Progenitor cell of endocrine pancreas (in vitro differentiated cells): ENCODE data around the gene TLK1. TPM values are rescaled to one million over a fixed set of nuclear protein-coding genes. Genes with fewer than 3 reads are reported as not detected.
"Not testable (repeated sequence)": the region's sequence is repeated elsewhere in the genome, so short reads cannot be mapped to it uniquely, and the experiment has no call there.

Experiments used
- DNase-seq: peaks from one replicate; pipeline ENCODE4 v3.0.0; 2021; ENCODE audit warnings: low spot score; ENCODE audit not compliant: unreplicated experiment
- H3K27ac Mint-ChIP-seq: 2 replicates; pipeline ENCODE4 v1.8.0; 2021; ENCODE audit warnings: mild to moderate bottlenecking, moderate library complexity, mixed read lengths
- H3K27me3 Mint-ChIP-seq: 2 replicates; pipeline ENCODE4 v1.8.0; 2021; ENCODE audit warnings: mixed read lengths
- H3K36me3 Mint-ChIP-seq: 2 replicates; pipeline ENCODE4 v1.8.0; 2022; ENCODE audit warnings: mixed read lengths; ENCODE audit not compliant: insufficient read depth
- H3K4me1 Mint-ChIP-seq: 2 replicates; pipeline ENCODE4 v1.8.0; 2021; ENCODE audit warnings: low read depth, mixed read lengths
- H3K4me3 Mint-ChIP-seq: 2 replicates; pipeline ENCODE4 v1.8.0; 2021; ENCODE audit warnings: low read depth, mild to moderate bottlenecking, moderate library complexity, mixed read lengths
- H3K9me3 Mint-ChIP-seq: 2 replicates; pipeline ENCODE4 v1.8.0; 2021; ENCODE audit warnings: low read depth, mixed read lengths
- total RNA-seq: library from RNA; stranded (reverse); gene quantifications from 2 replicates; pipeline ENCODE4 v1.2.1, GENCODE V29; 2021
- TF ChIP-seq, protein P1 (sequence below): fragments of 200-600 bp; sonication (generic); IDR thresholded peaks from one replicate; pipeline ENCODE4 v1.5.0; 2021; ENCODE audit warnings: antibody characterized with exemption, mild to moderate bottlenecking; ENCODE audit not compliant: unreplicated experiment

The TLK1 gene
- total RNA-seq, 1 donor from 2014 or later = 75.2 TPM

- peaks cover 16% of the 10 kb centered on the region for H3K4me1 Mint-ChIP-seq
- no peaks in the 10 kb centered on the region for H3K27me3 Mint-ChIP-seq
- TF ChIP-seq, protein P1, sequence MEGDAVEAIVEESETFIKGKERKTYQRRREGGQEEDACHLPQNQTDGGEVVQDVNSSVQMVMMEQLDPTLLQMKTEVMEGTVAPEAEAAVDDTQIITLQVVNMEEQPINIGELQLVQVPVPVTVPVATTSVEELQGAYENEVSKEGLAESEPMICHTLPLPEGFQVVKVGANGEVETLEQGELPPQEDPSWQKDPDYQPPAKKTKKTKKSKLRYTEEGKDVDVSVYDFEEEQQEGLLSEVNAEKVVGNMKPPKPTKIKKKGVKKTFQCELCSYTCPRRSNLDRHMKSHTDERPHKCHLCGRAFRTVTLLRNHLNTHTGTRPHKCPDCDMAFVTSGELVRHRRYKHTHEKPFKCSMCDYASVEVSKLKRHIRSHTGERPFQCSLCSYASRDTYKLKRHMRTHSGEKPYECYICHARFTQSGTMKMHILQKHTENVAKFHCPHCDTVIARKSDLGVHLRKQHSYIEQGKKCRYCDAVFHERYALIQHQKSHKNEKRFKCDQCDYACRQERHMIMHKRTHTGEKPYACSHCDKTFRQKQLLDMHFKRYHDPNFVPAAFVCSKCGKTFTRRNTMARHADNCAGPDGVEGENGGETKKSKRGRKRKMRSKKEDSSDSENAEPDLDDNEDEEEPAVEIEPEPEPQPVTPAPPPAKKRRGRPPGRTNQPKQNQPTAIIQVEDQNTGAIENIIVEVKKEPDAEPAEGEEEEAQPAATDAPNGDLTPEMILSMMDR = no peak
- H3K9me3 Mint-ChIP-seq = no peaks in the 10 kb centered on the region
- no peak overlapping the region for H3K27ac Mint-ChIP-seq
- H3K4me3 Mint-ChIP-seq = no peak overlapping the region
- no peaks in the 10 kb centered on the region for H3K36me3 Mint-ChIP-seq
- DNase-seq = no peak
Observed at GRCh38 chr2:171169333-171169732, 8.6 kb upstream of the TLK1 start.

DNA sequence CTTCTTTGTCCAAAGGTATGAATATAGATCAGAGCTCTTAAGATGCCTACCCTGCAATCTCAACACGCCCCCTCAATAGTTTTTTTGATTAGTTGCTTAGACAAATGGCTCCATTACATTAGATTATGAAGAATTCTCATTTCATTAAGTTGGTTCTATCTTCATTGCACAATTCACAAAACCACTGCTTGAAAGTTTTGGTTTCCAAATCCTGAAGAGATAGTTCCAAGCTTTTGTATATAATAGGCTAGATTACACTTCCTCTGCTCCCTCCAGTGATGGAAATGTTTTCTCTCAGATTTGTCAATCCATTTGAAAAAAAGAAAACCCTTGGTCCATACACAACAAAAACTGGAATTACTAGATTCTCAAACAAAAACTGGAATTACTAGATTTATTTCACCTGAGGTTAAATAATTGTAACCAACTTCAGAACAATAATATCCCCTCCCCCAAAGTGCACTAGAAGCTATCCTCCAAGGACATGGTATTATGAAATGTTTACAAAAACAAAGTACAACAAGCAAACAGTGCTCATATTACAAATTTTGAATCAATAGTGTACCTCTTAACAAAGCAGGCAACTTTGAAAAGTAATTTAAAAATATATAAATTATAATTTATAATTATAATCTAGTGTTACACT lies 6.8 kb upstream of the TLK1 start:
- Mint-ChIP-seq H3K9me3 (no peaks in the 10 kb centered on the region), H3K27me3 (no peaks in the 10 kb centered on the region), H3K27ac (no peak overlapping the region), H3K4me1 (peaks cover 16% of the 10 kb centered on the region), H3K4me3 (no peak overlapping the region), H3K36me3 (no peaks in the 10 kb centered on the region)
- TF ChIP-seq, protein P1 = no peak
- no peak for DNase-seq

DNA sequence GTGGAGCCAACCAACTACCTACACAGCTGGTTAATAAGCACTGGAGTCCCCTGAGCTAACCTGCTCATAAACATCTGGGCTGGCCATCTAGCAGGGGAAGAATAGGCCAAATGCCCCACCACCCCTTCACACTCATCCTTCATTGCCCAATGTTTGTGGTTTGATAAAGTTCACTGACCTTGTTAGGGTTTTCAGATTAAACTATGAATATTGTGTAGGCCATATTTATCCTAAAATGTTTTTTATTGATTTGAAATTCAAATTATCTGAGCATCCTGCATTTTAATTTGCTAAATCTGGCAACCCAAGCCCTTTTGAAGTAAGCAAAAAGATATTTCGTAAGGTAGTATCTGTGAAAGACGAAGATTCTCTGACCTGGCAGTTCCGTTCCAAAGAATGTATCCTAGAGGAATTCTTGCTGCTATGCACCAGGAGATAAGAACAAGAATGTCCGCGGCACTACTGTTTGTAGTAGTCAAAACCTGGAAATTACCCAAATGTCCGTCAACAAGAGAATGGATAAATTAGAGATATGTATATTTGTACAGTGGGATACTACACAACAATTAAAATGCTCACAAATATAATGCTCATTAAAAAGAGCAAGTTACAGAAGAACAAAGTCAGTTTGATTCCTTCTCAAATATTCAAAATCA lies 5.8 kb upstream of the TLK1 start:
- TF ChIP-seq, protein P1 = no peak
- H3K4me1 Mint-ChIP-seq = peaks cover 20% of the 10 kb centered on the region

DNA sequence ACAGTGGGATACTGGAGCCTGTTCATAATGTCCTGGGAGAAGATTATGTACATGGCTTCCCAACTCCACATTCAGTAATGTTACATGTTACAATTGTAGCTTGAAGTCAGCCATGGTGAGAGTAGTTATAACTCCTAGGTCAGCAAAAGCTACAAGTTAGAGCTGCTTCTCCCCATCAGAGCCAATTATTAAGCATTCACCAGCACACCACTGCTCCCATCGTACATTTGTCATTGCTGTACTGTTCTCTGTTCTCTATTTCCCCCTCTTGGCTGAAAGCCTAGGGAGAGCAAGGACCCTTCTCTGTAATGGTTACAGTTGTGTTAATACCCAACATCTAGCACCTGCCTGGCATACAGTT lies 5.3 kb upstream of the TLK1 start:
- no peaks in the 10 kb centered on the region for H3K36me3 Mint-ChIP-seq
- TF ChIP-seq, protein P1 = no peak
- H3K4me1 Mint-ChIP-seq = peaks cover 22% of the 10 kb centered on the region
- H3K4me3 Mint-ChIP-seq = no peak overlapping the region
- no peak overlapping the region for H3K27ac Mint-ChIP-seq
- no peak for DNase-seq
- no peaks in the 10 kb centered on the region for H3K9me3 Mint-ChIP-seq
- no peaks in the 10 kb centered on the region for H3K27me3 Mint-ChIP-seq

More for the DNA sequence above, 5.8 kb upstream of the TLK1 start:
- DNase-seq = no peak
- H3K27ac Mint-ChIP-seq = no peak overlapping the region
- no peaks in the 10 kb centered on the region for H3K27me3 Mint-ChIP-seq
- H3K36me3 Mint-ChIP-seq = no peaks in the 10 kb centered on the region
- no peaks in the 10 kb centered on the region for H3K9me3 Mint-ChIP-seq
- H3K4me3 Mint-ChIP-seq = no peak overlapping the region

DNA sequence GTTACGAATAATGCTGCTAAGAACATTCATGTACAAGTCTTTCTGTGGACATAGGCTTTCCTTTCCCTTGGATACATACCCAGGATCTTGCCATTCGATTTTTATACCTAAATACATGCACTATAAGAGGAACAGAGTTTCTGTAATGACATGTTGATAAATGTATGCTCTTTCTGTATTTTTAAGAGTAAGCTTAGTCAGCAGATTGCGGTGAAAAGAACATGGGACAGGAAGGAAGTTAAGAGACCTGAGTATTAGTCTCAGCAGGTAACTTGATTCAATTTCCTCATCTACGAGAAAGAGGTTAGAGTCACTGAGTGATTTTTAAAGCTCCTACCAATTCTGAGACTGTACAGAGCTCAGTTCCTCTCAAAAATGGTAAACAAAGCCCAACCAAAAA lies 2.6 kb upstream of the TLK1 start:
- no peaks in the 10 kb centered on the region for H3K9me3 Mint-ChIP-seq
- H3K27ac Mint-ChIP-seq = no peak overlapping the region
- no peak overlapping the region for H3K4me3 Mint-ChIP-seq
- no peaks in the 10 kb centered on the region for H3K36me3 Mint-ChIP-seq
- DNase-seq = no peak
- H3K27me3 Mint-ChIP-seq = no peaks in the 10 kb centered on the region
- TF ChIP-seq, protein P1 = no peak
- peaks cover 25% of the 10 kb centered on the region for H3K4me1 Mint-ChIP-seq

DNA sequence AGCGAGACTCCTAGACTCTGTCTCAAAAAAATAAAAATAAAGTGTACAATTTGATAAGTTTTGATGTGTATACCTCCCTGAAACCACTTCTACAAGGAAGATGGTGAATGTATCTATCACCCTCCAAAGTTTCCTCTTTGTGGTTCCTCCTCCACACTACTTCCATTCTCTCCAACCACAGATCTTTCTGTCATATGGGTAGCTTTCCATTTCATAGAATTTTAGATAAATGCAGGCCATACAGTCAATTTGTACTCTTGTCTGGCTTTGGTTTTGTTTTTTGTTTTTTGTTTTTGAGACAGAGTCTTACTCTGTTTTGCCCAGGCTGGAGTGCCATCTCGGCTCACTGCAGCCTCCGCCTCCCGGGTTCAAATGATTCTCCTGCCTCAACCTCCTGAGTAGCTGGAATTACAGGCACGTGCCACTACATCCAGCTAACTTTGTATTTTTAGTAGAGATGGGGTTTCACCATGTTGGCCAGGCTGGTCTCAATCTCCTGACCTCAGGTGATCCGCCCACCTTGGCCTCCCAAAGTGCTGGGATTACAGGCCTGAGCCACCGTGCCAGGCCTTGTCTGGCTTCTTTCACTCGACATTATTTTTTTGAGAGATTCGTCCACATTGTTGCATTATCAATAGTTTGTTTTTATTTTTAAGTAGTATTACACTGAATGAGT lies 2.0 kb upstream of the TLK1 start:
- not testable (repeated sequence) for H3K27me3 Mint-ChIP-seq, H3K27ac Mint-ChIP-seq, H3K9me3 Mint-ChIP-seq, H3K36me3 Mint-ChIP-seq, DNase-seq
- Mint-ChIP-seq H3K4me1 (peaks cover 29% of the 10 kb centered on the region), H3K4me3 (peak overlapping the region; percentile 94)
